Cortex of kidney (tissue), 1 donor: ENCODE measurements around the gene TBC1D10A.
"Not testable (repeated sequence)": the region's sequence is repeated elsewhere in the genome, so short reads cannot be mapped to it uniquely, and the experiment has no call there.

ENCODE experiments used
- DNase-seq: peaks from one replicate; lab custom pipeline; 2025; lab: John Stamatoyannopoulos, UW

The TBC1D10A gene

DNA sequence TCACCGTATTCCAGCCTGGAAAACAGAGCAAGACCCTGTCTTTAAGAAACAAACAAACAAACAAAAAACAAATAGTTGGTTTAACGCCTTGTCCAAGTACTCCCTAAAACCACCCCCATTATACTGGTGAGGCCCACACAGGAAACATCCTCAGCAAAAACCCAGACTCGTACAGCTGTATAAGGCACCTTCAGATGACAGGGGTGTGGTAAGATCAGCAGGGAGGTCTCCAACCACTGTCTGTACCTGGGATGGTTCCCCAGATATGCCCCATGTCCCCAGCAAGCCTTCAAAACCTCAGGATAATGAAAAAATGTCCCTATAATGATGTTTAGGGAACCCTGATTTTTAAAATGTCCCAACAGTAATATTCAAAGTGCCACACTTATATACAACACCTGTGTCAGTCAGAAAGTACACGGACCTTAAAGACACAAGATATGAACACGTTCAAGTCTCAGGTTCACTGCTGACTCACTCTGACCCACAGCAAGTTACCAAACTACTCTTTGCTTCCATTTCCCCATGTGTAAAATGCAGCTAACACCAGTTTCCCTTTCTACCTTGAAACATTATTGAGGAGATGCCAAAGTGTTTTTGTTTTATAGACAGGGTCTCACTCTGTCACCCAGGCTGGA, 20.6 kb upstream of the TBC1D10A start:
- DNase-seq, result no peak

DNA sequence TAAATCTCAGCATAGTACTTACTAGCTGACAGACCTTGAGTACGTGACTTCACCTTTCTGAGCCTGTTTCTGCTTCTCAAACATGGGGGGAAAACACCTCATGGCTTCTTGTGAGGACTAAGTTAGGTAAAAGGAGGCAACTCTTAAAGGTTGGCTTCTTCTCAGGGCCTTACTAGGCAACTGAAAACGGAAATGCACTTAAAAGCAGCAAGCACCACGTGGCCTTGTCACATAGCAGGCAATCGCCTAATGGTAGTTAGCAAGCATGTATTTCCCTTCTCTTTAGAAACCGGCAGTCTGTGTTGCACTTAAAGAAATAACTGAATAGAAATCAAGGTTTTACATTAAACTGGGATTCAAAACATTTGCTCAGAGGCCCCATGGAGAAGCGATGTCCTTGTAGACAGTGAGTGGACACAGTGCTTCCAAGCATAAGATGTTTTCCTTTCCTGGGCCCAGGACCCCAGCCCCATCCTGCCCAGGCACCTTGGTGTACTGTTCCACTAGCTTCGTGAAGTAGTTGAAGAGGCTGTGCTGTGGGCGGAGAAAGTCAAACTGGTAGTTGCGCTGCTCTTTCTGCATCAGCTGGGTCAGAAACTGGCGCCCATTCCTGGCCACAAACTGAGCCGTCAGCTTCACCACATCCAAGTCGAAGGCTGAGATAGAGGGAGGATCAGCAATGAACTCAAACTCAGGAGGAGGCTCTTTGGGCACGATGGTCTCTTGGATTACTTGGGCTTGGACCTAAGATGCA, 17.9 kb upstream of the TBC1D10A start:
- no peak for DNase-seq

DNA sequence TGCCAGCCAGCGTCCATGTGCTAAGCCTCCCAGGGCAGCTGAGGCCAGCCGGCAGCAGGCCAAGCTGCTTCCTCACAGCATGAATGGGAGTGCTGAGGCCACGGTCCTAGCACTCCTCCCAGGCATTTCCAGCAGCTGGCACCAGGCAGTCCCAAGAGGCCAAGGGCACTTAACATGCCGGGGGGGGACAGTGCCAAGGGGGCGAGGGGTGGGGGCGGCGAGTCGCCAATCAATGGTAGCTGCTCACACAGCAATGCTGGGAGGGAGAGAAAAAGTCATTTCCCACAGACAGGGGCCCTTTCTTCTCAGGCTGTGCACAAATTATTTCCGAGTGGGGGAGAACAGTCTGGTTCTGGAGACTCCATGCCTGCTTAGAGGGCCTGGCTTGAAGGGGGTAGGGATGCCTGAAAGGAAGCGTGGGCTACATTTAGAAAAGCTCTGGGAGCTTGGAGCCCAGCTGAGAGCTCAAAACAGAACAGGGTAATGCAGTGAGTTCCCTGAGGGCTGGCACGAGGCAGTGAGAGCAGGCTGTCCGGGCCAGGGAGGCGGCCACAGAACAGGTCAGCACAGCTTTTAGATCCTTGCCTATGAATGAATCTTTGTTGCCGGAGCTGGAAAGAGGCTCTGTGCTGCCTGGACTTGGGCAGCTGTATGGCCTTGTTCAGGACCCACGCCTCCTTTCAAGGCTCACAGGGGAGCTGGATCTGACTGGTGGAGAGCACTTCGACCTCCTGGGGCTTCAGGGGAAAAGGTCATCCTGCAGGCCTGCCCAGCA, 14.4 kb upstream of the TBC1D10A start:
- no peak for DNase-seq

DNA sequence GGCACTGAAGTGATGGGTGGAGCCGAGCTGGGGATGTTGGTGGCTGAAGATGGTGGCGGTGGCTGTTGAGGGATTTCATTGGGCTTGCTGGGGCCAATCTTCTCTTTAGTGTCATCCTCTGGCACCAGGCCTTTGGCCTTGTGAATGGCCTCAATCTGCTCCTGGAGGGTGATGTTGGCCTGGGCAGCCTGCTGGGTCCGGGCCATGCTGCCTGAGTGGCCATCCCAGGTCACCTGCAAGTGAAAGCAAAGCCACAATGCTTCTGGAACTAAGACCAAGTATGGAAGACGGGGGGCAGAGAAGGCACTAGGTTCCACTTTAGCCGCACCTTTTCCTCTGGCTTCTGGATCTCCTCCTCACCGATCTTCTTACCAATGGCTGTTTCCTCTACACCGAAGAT, 12.1 kb upstream of the TBC1D10A start:
- no peak for DNase-seq

DNA sequence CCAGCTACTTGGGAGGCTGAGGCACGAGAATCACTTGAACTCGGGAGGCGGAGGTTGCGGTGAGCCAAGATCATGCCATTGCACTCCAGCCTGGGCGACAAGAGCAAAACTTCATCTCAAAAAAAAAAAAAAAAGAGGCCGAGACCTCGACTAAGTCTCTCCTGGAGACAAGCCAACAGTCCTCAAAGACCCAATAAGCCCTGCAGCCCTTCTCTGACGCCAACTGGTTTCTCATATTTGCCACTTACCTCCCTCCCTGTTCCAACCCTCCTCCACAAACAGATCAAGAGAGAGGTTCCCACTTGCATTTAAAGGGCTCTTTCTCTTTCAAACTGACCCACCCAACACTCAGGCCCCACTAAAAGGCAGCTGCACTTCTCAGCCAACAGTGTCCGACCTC, 11.6 kb upstream of the TBC1D10A start:
- DNase-seq, result not testable (repeated sequence)

DNA sequence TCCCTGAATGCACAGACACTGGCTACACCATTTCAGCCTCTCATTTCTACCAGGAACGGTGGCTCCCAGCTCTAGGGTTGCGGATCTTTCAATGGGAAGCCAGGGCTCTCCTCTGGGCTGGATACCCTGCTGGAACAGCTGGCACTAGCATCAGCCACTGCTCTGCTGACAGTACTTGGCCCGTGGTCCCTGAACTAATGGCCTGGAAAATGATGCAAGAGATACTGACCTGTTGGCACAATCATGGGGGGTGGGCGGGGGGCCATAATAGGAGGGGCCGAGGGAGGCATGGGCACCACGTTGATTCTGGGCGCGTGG, 10.7 kb upstream of the TBC1D10A start:
- no peak for DNase-seq

DNA sequence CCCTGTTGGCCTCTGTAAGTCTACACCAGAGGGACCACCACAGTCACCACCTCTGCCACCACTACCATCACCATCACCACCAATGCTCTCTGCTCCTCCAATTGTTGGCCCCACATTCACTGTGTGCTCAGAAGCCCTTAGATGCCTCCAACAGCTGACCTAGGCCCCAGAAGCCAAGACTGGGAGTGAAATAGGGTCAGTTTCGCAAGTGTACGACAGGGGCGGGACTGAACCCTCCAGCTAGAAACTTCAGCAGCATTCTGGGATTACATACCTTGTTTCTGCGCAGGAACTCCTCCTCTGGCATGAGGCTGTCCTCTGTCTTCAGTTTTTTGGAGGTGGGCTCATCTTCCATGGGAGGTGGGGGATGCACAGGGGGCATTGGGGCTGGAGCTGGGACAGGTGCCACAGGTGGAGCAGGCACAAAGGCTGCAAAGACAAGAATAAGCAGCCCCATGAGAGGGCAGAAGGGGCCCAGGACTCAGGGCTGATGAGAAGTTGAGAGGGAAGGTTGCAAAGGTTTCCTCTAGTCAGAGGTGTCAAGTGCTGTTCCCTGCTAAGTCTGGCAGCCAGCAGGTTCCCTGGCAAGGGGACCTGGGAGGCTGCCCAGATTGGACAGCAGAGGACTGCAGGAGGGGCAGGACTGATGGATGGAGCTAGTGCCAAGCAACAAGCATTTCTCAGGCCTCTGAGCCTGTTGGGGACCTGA, 10.2 kb upstream of the TBC1D10A start:
- no peak for DNase-seq

DNA sequence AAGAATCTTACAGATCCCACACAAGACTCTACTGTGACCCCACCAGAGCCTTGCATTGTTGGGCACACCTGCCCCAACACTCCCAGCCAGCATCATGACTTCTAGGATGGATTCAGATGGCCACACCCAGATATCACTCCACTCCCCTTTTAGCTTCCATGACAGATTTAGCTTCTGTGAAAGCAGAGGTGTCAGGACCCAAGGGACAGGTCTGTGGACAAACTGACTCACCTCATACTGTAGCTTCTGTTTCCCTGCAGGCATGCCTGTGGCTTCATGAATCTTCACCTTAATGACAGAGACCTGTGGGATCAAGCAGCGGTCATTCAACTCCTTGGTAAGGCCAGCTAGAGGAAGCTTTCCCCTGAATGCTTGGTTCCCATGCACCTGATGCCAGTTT, 8.5 kb upstream of the TBC1D10A start:
- no peak for DNase-seq

DNA sequence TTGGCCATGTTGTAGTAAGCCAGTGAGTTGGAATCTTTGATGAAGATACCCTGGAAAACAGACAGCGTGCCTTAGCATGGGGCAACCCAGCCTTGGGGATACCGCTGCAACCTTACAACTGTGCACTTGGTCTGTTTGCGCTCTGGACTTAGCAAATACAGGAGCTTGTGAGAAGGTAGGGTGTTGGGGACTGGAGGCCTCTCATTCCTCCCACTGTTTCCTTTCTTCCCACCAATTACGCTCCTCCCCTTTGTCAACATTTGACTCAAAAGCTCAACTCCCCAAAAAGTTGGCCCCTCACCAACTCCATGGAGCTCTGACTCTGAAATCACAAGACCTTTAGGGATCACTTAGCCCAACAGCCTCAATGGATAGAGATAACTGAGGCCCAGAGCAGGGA, 7.9 kb upstream of the TBC1D10A start:
- no peak for DNase-seq

DNA sequence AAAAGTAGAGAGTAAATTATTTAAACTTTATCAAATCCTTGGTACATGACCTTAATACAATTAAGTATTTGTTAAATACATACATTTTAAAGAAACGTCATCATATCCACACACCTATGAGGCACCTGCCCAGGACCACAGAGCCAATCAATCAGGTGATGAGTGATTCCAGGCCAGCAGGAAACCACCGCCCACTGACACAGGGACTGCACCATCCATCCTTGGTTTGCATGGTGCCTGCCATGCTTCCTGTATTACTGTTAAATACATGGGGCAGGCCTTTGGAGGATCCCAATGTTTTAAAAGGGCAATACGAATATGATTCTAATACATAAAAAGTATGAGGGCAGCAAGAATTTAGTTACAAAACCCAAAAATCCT, 7.0 kb upstream of the TBC1D10A start:
- no peak for DNase-seq

DNA sequence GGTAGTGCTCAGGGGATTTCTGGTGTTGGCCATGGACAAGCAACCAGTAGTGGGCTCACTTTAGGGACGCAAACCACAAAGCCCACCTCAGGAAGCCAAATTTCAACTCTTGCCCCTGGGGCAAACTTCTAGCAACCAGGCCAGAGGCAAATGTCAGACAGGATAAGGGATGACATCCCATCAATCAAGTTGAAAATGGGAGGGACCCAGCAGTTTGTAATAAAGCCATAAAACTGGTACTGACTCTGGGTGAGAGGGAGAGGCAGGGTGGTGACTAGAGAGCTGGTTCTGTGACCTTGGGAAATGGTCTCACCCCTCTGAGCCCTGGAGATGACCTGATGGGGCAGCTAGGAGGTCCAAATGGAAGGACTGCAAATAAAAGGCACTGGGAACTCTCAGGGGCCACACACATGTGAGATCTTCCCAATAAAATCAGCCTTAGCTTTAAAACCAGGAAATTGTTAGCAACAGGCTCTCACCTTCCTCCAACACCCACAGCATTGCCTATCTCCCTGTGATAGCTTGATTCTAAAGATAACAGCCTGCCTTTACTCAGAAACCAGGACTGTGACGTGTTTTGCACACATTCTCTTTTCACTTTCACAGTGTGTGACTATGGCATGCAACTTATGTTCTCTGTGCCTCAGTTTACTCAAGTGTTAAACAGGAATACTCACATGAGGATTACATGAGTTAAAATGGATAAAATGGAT, 6.4 kb upstream of the TBC1D10A start:
- DNase-seq, result no peak

DNA sequence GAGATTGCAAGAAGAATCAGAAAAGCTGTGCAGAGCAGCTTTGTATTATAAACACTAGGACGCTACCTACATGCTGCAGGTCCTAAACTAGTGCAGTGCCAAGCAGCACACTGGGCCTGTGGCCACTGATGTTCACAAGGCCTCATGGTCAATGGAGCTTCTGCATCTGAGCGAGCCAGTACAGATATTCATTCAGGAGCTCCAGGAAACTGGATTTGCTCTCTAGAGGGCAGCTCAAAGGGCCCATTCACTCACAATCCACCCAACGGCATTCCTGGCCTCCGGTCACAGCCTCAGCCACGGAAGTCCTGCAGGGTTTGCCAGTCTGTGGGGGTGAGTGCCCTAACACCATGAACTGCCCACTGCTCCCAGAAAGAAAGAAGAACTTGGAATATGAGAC, 5.8 kb upstream of the TBC1D10A start:
- no peak for DNase-seq

DNA sequence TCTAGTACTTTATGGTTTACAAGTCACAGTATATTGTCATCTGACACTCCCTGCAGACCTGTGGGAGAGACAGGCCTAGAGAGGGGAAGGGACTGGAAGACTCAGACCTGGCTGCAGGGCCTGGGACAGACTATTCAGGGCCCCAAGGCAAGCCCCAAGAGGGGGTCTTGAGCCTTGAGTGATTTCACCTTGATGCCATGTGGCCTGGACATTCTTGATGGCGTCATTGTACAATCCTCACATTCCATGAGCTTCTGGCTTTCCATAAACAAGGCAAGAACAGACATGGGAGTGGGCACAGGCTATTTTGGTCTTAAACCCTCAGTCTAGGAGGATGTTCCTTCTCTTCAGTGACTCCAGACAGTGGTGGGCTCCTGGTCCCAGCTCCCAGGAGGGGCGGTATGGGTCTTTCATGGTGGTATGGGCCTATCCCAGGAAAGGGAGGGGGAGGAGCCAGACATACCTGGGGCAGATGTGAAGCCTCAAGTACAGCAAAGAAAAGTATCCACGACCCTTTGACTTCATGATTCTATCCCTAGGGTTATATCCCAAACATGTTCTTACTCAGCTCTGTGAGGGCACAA, 1.8 kb upstream of the TBC1D10A start:
- DNase-seq, result no peak

DNA sequence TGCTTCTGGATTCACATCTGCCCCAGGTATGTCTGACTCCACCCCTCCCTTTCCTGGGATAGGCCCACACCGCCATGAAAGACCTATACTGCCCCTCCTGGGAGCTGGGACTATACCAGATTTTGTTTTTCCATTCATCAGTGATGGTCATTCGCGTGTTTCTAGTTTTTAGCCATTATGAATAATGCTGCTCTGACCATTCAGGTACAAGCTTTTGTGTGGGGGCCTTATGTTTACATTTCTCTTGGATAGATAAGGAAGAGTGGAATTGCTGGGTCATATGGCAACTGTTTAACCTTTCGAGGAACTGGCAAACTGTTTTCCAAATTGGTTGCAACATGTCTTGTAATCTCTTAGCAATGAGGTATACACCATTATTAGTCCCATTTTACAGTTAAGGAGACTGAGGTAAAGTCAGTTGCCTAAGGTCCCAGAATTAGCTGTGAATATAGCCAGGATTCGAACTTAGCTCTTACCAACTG, 1.2 kb upstream of the TBC1D10A start:
- no peak for DNase-seq

DNA sequence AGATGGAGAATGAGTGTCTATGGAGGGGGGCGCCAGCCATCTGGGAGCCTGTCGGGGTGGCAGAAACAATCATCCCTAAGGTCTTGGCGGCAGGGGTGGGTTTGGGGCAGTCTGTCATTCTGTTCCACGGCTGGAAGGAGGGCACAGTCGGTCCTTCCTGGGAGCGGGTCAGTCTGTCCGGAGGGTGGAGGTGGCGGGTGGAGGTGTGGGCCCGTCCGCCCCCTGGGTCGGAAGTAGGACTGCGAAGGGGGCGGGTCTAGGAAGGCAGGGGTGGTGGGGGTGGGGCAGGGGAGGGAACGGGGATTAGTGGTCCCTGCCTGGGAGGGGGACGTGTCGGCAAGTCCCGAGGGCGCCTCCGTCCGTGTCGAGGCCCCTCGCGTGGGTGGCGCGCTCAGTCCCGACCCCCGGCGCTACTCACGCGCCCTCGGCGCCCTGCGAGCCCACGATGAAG, 461 bp downstream of the TBC1D10A start:
- no peak for DNase-seq

DNA sequence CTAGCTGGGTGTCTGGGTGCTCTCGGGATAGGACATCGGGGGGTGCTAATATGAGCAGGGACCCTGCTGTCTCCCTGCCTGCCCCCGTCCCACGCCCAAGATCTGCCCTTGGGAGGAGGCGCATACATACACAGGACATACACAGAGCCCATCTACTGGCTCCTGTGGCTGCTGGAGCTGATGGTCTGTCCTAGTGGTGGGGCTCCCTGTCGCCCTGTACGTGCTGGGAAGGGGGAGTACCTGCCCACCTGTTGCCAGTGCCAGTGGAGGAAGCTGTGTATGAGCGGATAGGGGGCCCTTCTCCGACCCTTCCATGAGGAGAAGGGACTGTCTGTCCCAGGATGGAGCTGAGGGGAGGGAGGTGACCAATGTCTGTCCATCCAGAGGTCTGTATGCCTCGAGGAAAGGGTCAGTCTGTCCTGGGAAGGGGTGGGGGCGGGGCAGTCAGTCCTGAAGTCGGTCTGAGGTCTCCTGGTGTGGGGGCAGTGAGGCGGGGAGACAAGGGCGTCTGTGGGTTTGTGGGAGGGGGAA, 952 bp downstream of the TBC1D10A start:
- DNase-seq, result no peak

DNA sequence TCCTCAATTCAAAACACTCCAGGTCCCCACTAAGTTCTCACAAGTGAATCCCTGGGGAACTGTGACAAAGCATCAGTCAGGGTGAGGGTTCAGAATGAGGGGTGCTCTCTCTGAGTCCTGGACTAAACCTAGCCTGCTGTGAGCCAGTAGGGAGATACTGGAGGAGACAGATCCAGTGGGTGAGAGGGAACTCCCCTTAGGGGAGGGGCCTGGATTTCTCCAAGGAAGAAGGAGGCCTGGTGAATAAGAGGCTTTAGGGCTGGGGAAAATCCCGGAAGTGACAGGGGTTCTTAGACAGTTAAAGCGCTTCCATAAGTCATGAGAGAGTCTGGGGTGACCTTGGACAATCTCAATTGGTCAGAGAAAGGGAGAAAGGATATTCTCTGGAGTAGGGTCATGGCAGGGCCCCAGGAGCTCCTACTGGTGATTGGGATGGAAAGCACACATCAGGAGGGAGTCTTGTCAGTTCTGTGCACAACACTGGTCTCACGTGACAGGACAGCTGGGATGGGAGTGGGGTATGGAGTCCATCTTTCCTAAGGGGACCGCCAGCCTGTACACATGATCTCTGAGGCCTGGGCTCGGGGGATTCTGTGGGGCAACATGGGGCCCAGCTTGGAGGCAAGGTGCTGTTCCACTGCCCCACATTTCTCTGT, 1.5 kb downstream of the TBC1D10A start:
- DNase-seq, result no peak

DNA sequence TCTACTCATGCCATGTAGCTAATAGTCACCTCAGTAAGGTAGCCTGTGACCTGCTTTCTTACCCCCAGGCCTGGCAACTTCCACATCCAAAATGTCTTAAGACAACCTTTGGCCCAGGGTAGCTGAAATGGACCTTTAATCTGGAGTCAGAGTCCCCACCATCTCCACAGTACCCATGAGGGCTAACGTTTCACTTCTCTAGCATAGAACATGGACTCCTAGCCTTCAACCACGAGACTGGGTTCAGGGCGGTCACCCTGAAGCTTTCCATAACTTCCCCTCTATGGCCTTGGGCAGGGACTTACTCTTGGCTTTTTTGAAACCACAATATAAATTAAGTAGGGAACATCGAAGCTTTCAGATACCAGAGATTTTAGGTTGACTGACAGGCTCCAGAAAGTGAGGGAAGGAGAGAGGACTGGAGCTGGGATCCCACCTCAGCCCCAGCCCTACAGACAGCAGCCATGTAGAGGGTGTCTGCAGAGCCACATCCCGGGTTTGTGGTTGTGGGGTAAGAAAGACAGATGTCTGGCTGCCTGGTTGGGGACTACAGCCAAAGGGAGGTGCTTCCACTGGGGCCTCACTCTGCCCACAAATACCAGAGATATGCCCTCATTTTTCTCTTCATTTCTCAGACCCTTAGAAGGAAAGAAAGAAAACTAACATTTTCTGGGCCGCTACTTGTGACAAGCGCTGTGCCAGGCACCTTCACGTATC, 2.6 kb downstream of the TBC1D10A start:
- no peak for DNase-seq

DNA sequence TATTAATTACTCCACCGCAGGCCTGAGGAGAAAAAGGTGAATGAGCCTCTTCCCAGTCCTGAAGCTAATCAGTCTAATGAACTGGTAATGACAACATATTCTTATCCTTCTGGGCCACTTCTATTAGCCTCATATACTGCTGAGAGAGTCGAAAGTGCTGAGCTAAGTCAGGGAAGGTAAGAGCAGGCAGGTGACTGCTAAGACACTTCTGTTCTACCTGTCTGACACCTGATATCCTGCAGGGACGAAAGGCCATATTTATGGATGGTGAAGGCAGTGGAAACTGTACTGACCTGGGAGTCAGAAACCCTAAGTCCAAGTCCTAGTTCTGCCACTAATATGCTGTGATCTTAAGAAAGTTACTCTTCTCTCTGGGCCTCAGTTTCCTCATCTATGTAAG, 3.5 kb downstream of the TBC1D10A start:
- no peak for DNase-seq

DNA sequence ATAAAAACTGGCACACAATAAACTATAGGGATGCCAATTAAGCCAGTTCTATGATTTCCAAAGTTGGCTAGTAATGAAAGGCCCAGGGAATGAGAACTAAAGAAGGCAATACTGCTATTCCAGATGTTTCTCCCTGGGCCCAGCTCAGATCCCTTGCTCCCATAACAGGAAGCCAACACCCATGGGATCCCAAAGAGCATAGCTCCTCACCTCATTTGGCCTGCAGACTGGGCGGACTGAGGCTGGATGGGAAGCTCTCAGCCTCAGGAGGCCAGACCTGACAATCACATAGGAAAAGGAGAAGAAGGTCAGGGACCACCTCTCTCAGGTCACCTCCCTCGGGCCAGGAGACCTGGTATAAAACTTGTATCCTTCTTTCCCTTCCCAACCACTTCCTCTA, 5.3 kb downstream of the TBC1D10A start:
- no peak for DNase-seq
